ENCODE results near the gene FNDC11. TPM values are rescaled to one million over a fixed set of nuclear protein-coding genes. Genes with fewer than 3 reads are reported as not detected.

FNDC11 gene
- total RNA-seq, 2 experiments from 2014 or later, result 0.23 to 0.27 TPM

- no peak for TF ChIP-seq CTCF (IDR thresholded peaks at IDR 0.05)
- H3K27me3 Mint-ChIP-seq, result no peaks in the 10 kb centered on the region
- ATAC-seq, result no peak
- H3K9me3 Mint-ChIP-seq, result no peaks in the 10 kb centered on the region
- CTCF ChIA-PET, result no interaction called here
- intact Hi-C loops (cut with micrococcal nuclease), result no loop called here
- DNase-seq, result no peak
- POLR2A ChIA-PET, result interaction anchor here (4.0 kb wide), 1 partner anchor 11 kb away, joined by 20 read pairs; no protein-coding TSS in a partner anchor
- peaks cover 17% of the 10 kb centered on the region for H3K4me1 Mint-ChIP-seq (ENCODE audit: low read depth)
- H3K27ac Mint-ChIP-seq, result no peak overlapping the region
- no peak overlapping the region for H3K4me3 Mint-ChIP-seq
- no peaks in the 10 kb centered on the region for H3K36me3 Mint-ChIP-seq (ENCODE audit: low read depth)
Observed at GRCh38 chr20:63533388-63533787, 20.6 kb upstream of the FNDC11 start.

- H3K9me3 Mint-ChIP-seq, result no peaks in the 10 kb centered on the region
- POLR2A ChIA-PET, result interaction anchor here (4.9 kb wide), 1 partner anchor 11 kb away, joined by 48 read pairs; no protein-coding TSS in a partner anchor
- no peak overlapping the region for H3K4me3 Mint-ChIP-seq
- CTCF ChIA-PET, result no interaction called here
- H3K36me3 Mint-ChIP-seq (ENCODE audit: low read depth), result no peaks in the 10 kb centered on the region
- TF ChIP-seq CTCF (IDR thresholded peaks at IDR 0.05), result no peak
- DNase-seq (no peak), ATAC-seq (no peak)
- peaks cover 17% of the 10 kb centered on the region for H3K4me1 Mint-ChIP-seq (ENCODE audit: low read depth)
- H3K27ac Mint-ChIP-seq, result no peak overlapping the region
- intact Hi-C loops (cut with micrococcal nuclease), result no loop called here
- no peaks in the 10 kb centered on the region for H3K27me3 Mint-ChIP-seq
Observed at GRCh38 chr20:63533871-63534393, 20.0 kb upstream of the FNDC11 start.

- Mint-ChIP-seq H3K27me3 (no peaks in the 10 kb centered on the region), H3K36me3 (ENCODE audit: low read depth) (no peaks in the 10 kb centered on the region), H3K27ac (no peak overlapping the region), H3K4me1 (ENCODE audit: low read depth) (peaks cover 17% of the 10 kb centered on the region), H3K9me3 (no peaks in the 10 kb centered on the region), H3K4me3 (no peak overlapping the region)
- CTCF ChIA-PET, result no interaction called here
- TF ChIP-seq CTCF (IDR thresholded peaks at IDR 0.05), result no peak
- DNase-seq, result no peak
- no peak for ATAC-seq
- intact Hi-C loops (cut with micrococcal nuclease), result no loop called here
- POLR2A ChIA-PET, result interaction anchor here (4.9 kb wide), 1 partner anchor 12 kb away, joined by 48 read pairs; no protein-coding TSS in a partner anchor
Observed at GRCh38 chr20:63534427-63534830, 19.5 kb upstream of the FNDC11 start.

- intact Hi-C loops (cut with micrococcal nuclease), result no loop called here
- CTCF ChIA-PET, result no interaction called here
Observed at GRCh38 chr20:63534831-63535651, 18.9 kb upstream of the FNDC11 start.

More at GRCh38 chr20:63534831-63535651, 18.9 kb upstream of the FNDC11 start:
- TF ChIP-seq CTCF (IDR thresholded peaks at IDR 0.05), result no peak
- POLR2A ChIA-PET, result interaction anchor here (4.9 kb wide), 1 partner anchor 12 kb away, joined by 48 read pairs; no protein-coding TSS in a partner anchor
- Mint-ChIP-seq H3K36me3 (ENCODE audit: low read depth) (no peaks in the 10 kb centered on the region), H3K27ac (no peak overlapping the region), H3K4me1 (ENCODE audit: low read depth) (peaks cover 17% of the 10 kb centered on the region), H3K27me3 (no peaks in the 10 kb centered on the region), H3K4me3 (no peak overlapping the region), H3K9me3 (no peaks in the 10 kb centered on the region)
- DNase-seq (no peak), ATAC-seq (no peak)
